Measurements from ENCODE around the gene TRIM34.
"Not testable (repeated sequence)": the region's sequence is repeated elsewhere in the genome, so short reads cannot be mapped to it uniquely, and the experiment has no call there.

The TRIM34 gene

DNA sequence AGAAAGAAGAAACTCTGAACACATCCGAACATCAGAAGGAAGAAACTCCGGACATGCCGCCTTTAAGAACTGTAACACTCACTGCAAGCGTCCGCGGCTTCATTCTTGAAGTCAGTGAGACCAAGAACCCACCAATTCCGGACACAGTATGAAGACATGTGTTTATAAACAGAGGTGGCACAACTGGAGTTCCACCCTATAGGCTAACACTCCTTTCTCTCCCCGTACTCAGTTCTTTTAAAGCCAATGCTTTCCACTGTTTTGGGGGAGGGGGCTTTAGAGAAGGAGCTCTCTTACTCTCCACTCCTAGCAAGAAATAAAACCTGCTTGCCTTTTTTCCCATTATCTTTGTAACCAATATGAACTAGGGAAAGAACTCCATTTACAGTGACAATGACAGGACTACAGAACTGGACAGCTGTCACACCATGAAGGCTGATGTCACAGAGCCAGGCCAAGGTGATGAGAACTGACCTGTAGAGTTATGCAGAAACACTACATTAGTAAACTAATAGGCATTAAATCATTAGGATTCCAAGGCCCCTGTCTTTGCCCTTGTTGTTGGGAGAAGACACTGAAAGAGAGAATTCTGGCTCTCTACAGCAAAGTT is 59.3 kb downstream of the TRIM34 start:
- in situ Hi-C loops (cut with HindIII; ENCODE audit: low sequenced_read_pairs), result no loop called here

DNA sequence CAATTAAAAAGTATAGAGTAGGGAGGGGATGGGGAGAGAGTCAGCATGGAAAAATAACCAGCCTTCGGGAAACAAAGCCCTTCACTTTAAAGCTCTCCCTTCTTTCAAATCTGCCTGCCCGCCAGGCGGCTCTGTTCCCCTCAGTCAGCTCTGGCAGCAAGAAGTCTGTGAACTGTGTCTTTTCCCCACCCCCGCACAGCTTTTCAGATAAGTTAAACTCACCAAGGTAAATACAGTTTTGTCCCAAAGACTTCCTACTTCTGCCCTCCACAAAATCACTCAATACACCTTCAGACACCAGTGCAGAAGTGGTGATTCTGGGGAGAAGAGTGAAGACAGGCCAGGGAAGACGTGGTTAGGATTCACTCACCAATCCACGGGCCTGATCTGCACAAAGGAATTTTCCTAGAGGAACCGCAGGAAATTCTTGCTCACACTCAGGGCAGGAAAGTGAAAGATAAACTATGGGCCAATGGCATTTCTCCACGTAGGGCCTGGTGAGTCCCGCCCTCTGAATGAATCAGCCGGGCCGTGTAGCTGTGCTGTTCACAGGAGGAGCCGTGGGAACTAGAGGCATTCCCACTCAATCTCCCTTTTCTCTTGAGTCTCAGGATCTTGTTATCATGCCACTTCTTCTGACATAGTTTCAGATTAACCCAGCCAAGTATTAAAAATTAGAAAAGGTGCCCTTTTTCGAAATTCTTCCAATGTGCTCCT is 60.0 kb downstream of the TRIM34 start, which contains the start of gene TRIM5:
TSS of gene TRIM5 (minus strand) at position 429 of the 717 bp plus-strand sequence. CDS start 4,897 bp downstream, outside the sequence.
- in situ Hi-C loops (cut with HindIII; ENCODE audit: low sequenced_read_pairs), result no loop called here

DNA sequence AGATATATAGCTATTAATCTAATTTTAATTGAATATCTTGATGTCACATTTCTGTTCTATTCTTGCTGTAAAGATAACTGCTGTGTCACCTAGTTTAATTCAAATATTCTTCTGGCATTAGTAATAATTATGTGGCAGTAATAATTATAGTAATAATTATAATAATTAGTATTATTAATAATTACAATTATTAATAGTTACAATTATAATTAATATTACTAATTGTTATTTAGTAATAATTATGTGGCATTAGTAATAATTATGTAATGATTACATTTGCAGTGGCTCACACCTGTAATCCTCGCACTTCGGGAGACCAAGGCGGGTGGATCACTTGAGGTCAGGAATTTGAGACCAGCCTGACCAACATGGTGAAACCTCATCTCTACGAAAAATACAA is 61.6 kb downstream of the TRIM34 start:
- in situ Hi-C loops (cut with HindIII; ENCODE audit: low sequenced_read_pairs), result no loop called here

DNA sequence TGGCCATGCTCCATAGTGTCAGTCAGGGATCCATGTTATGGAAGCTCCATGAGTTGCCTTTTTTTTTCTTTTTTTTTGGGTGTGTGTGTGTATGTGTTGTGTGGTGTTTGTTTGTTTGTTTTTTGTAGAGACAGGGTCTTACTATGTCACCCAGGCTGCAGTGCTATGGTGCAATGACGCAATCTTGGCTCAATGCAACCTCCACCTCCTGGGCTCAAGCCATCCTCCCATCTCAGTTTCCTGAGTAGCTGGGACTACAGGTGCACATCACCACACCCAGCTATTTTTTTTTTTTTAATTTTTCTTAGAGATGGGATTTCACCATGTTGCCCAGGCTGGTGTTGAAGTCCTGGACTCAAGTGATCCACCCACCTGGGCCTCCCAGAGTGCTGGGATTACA is 63.7 kb downstream of the TRIM34 start:
- in situ Hi-C loops (cut with HindIII; ENCODE audit: low sequenced_read_pairs), result no loop called here

DNA sequence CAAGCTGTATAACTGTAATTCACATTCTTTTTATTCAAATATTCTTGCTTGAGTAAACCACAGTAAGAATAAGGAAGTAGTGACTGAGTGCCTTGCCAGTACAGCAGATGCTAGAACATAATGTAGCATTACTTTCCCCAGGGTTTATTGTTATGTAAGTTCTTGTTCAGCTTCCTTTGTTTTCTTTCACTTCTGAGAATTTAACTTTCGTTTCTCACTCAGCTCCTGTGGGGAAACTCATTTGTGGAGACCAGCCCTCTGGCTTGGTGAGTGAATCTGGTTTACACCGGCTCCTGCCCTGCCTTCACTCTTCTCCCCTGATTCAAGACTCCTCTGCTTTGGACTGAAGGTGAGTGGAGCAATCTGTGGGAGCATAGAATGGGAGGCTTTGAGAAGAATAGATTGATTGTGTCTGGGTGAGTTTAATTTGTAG is 64.8 kb downstream of the TRIM34 start, which contains the start of gene TRIM22:
TSS of gene TRIM22 (plus strand) at position 240 of the 433 bp plus-strand sequence. CDS start 6,443 bp downstream, outside the sequence.
- in situ Hi-C loops (cut with HindIII; ENCODE audit: low sequenced_read_pairs), result no loop called here

DNA sequence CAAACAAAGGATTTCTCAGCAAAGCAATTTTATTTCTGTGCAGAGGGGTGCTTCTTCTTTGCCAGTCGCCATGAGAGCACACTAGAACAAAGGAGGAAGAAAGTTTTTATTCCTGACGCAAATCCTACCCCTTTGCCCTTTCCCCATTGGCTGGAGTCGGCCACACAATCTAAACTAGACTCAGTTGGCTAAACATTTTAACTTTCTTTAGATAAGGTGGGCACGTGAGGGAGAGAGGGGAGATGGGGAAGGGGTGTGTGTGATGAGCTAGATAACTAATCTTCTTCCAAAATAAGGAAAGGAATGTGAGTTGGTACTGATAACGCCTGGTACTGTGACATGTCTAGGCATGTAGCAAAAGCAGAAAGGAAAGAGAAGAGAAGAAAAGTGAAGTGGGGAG is 65.4 kb downstream of the TRIM34 start:
- in situ Hi-C loops (cut with HindIII; ENCODE audit: low sequenced_read_pairs), result no loop called here

DNA sequence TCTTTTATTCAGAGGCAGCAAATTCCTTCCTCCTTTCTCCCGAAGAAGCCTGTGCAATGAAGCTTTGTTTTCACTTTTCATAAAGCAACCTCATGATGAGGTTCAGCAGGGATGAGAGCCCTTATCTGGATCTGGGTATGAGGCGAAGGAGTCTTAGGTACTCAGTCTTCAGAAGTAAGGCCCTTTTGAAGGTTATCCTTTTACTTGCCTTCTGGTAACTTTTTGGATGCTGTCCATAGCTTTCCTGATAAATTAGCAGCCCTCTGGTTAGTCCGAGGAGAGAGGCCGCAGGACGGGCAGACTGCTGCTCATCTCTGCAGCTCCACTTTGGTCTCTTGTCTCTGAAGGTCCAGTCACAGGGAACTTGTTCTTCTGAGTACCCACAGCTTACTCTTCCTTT is 65.9 kb downstream of the TRIM34 start:
- in situ Hi-C loops (cut with HindIII; ENCODE audit: low sequenced_read_pairs), result no loop called here

DNA sequence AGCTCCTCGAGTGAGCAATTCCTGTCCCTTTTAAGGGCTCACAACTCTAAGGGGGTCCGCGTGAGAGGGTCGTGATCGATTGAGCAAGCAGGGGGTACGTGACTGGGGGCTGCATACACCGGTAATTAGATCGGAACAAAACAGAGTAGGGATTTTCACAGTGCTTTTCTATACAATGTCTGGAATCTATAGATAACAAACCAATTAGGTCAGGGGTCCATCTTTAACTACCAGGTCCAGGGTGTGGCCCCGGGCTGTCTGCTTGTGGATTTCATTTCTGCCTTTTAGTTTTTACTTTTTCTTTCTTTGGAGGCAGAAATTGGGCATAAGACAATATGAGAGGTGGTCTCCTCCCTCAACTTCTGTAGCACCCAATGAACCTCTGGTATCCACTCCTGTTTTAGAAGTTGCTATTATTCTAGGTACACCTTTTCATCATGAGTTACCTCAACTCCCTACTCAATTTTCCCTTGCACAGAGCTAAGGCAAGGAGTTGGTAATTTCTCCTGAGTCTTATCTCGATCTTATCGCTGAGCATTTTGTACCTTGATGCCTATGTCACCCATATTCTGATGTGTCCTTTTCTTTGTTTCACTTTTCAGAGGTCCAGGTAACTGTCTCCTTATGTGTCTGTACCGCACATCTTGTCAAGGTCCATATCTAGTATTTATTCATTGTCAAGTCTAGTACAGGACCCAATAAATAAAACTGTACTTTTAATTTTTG is 66.6 kb downstream of the TRIM34 start:
- in situ Hi-C loops (cut with HindIII; ENCODE audit: low sequenced_read_pairs), result not testable (repeated sequence)

DNA sequence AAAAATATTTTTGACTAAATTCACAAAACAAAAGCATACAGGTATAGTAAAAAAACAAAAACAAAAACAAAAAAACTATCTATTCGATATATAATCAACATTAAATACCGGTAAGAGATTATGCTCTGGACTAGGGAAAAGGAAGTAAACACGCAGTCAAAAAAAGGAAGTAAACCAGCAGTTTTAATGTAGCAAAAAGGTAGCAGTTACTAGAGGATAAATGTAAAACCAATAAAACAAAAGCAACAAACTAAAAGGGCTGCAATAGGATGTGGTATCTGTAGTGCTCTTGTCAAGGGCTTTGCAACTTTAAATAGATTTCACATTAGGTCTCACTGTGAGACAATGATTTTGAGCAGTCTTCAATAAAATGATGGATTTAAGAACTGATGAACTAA is 67.2 kb downstream of the TRIM34 start:
- in situ Hi-C loops (cut with HindIII; ENCODE audit: low sequenced_read_pairs), result no loop called here

All from DLD1 (cell line).